ENCODE results near the gene GTPBP3.
"Not testable (repeated sequence)": the region's sequence is repeated elsewhere in the genome, so short reads cannot be mapped to it uniquely, and the experiment has no call there.

The GTPBP3 gene, protein sequence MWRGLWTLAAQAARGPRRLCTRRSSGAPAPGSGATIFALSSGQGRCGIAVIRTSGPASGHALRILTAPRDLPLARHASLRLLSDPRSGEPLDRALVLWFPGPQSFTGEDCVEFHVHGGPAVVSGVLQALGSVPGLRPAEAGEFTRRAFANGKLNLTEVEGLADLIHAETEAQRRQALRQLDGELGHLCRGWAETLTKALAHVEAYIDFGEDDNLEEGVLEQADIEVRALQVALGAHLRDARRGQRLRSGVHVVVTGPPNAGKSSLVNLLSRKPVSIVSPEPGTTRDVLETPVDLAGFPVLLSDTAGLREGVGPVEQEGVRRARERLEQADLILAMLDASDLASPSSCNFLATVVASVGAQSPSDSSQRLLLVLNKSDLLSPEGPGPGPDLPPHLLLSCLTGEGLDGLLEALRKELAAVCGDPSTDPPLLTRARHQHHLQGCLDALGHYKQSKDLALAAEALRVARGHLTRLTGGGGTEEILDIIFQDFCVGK
- total RNA-seq, result 12.4 to 18.7 (median 14.1) reads per million in 3 donors

DNA sequence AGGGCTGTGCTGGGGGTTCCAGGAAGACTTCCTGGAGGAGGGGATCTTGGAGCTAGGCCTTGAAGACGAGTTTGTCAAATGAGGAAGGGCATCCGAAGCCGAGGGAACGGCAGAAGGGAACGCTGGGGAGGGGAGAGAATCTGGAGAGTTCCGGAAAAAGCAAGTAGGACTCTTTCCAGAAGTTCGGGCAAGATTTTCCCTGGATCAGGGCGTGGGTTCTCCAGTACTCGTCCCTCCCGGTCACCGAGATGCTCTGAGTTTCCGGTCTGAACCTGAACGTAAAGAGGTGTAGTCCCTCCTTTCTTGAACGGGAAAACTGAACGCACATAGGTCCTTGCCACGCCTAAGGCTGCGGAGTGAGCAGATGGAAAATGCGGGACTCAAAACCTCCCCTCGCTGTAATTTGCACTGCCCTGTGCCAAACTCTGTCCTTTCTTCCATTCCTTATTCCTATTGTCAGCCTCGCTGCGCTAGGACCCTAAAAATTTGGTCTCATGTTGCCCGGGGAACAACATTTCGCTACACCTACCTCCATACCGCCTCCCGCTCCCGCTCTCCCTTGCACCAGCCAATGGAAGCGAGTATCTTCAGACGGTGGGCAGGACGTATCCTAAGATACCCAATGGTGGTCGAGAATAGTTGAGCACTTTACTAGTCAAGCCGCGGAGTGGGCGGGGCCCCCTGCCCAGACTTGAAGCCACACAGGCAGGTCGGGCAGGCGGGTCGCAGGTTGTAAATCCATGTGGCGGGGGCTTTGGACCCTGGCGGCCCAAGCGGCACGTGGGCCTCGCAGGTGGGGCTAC, at the start of gene GTPBP3:
GTPBP3 (plus strand) TSS at position 682 of the 803 bp plus-strand sequence; CDS start at position 741, 59 bp downstream.
- Histone ChIP-seq H3K4me1 (ENCODE audit: control insufficient read depth, insufficient read depth, low read length, poor library complexity, severe bottlenecking) (peaks cover 35% of the 10 kb centered on the region), H3K4me3 (ENCODE audit: insufficient read depth, low read depth, low read length, poor library complexity, severe bottlenecking) (peak within 1 kb of the TSS; percentile 77), H3K9me3 (ENCODE audit: control insufficient read depth, low read length) (no peaks in the 10 kb centered on the region), H3K36me3 (ENCODE audit: control insufficient read depth, insufficient read depth, low read length) (peaks cover 6% of the 10 kb centered on the region), H3K27ac (ENCODE audit: insufficient read depth, low read length, poor library complexity, severe bottlenecking) (peak within 1 kb of the TSS; percentile 69), H3K27me3 (replicated peaks; ENCODE audit: control insufficient read depth, insufficient read depth, low read length, poor library complexity, severe bottlenecking) (no peaks in the 10 kb centered on the region)
- DNase-seq, result peak; percentile 87 to 95 (median 95)

DNA sequence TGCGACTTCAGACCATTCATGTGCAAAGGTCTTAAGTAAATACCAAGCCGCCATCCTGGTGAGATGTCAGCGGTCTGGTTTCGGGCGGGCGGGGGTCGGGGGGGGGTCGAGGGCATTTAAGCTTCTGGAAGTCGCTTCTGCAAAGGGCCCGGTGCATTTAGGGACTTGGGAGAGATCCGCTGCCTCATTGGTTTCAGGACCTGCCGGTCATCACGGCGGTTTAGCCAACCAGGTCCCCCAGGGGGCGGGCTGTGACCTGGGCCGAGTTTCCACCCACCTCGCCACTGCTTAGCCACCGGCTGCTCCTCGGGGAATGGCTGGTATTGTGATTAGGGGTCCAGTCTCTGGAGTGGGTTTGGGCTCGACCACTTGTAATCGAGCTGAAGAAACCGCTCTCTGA, 47.9 kb upstream of the GTPBP3 start:
- DNase-seq, result no peak
- Histone ChIP-seq H3K4me1 (ENCODE audit: control insufficient read depth, insufficient read depth, low read length, poor library complexity, severe bottlenecking) (peaks cover 6% of the 10 kb centered on the region), H3K27me3 (replicated peaks; ENCODE audit: control insufficient read depth, insufficient read depth, low read length, poor library complexity, severe bottlenecking) (no peaks in the 10 kb centered on the region), H3K36me3 (ENCODE audit: control insufficient read depth, insufficient read depth, low read length) (no peaks in the 10 kb centered on the region), H3K4me3 (ENCODE audit: insufficient read depth, low read depth, low read length, poor library complexity, severe bottlenecking) (no peak overlapping the region), H3K9me3 (ENCODE audit: control insufficient read depth, low read length) (no peaks in the 10 kb centered on the region), H3K27ac (ENCODE audit: insufficient read depth, low read length, poor library complexity, severe bottlenecking) (no peak overlapping the region)

DNA sequence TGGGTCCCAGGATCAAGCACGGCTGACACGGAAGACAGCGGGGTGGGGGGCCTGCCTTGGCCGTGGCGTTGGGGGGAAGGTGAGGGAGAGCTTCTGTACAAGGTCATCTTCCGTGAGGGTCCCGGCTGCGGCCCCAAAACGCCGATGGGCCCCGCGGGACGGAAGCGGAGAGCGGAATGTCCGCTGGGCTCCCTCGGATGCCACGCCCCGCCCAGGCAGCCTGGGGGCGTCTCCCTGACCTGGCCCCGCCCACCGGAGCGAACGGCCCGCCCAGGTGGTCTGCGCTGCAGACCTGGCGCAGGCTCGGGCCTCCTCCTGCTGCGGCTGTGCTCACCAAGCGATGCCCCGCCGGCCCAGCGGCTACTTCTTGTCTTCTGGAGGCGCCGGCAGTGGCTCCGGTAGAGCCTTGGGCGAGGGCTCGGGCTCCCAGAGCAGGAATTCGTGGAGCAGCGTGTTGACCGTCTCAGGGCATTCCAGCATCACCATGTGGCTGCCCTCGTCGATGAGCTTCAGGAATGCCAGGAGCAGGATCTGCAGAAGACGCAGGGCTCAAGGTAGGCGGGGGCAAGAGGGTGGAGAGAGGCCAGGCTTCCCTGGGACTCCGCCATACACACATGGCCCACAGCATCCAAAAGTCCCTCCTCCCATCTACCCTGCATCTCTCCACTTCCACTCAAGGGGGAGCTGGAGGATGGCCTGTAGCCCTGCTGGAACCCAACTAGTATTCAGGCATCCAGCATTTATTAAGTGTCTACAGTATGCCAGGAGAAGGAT, 44.9 kb upstream of the GTPBP3 start:
- Histone ChIP-seq H3K36me3 (ENCODE audit: control insufficient read depth, insufficient read depth, low read length) (no peaks in the 10 kb centered on the region), H3K4me3 (ENCODE audit: insufficient read depth, low read depth, low read length, poor library complexity, severe bottlenecking) (peak overlapping the region; percentile 68), H3K4me1 (ENCODE audit: control insufficient read depth, insufficient read depth, low read length, poor library complexity, severe bottlenecking) (peaks cover 6% of the 10 kb centered on the region), H3K27ac (ENCODE audit: insufficient read depth, low read length, poor library complexity, severe bottlenecking) (no peak overlapping the region), H3K9me3 (ENCODE audit: control insufficient read depth, low read length) (no peaks in the 10 kb centered on the region), H3K27me3 (replicated peaks; ENCODE audit: control insufficient read depth, insufficient read depth, low read length, poor library complexity, severe bottlenecking) (no peaks in the 10 kb centered on the region)
- DNase-seq, result peak; percentile 58 to 68 (median 59)

DNA sequence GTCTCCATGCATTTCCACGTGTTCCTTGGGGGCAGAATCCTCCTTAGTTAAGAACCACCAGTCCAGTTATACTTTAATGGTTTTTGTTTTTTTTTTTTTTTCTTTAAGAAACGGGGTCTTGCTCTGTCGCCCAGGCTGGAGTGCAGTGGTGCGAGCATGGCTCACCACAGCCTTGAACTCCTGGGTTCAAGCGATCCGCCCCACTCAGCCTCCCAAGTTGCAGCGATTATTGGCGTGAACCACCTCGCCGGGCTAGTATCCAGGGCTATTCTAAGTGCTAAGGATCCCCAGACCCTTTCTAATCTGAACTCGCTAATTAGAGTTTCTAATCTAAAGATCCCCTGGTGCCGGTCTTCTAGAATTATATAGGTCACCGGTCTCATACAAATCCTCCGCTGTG, 43.7 kb upstream of the GTPBP3 start:
- Histone ChIP-seq H3K4me1 (ENCODE audit: control insufficient read depth, insufficient read depth, low read length, poor library complexity, severe bottlenecking) (peaks cover 6% of the 10 kb centered on the region), H3K27me3 (replicated peaks; ENCODE audit: control insufficient read depth, insufficient read depth, low read length, poor library complexity, severe bottlenecking) (no peaks in the 10 kb centered on the region), H3K36me3 (ENCODE audit: control insufficient read depth, insufficient read depth, low read length) (no peaks in the 10 kb centered on the region), H3K27ac (ENCODE audit: insufficient read depth, low read length, poor library complexity, severe bottlenecking) (no peak overlapping the region), H3K9me3 (ENCODE audit: control insufficient read depth, low read length) (no peaks in the 10 kb centered on the region), H3K4me3 (ENCODE audit: insufficient read depth, low read depth, low read length, poor library complexity, severe bottlenecking) (no peak overlapping the region)
- DNase-seq, result no peak

DNA sequence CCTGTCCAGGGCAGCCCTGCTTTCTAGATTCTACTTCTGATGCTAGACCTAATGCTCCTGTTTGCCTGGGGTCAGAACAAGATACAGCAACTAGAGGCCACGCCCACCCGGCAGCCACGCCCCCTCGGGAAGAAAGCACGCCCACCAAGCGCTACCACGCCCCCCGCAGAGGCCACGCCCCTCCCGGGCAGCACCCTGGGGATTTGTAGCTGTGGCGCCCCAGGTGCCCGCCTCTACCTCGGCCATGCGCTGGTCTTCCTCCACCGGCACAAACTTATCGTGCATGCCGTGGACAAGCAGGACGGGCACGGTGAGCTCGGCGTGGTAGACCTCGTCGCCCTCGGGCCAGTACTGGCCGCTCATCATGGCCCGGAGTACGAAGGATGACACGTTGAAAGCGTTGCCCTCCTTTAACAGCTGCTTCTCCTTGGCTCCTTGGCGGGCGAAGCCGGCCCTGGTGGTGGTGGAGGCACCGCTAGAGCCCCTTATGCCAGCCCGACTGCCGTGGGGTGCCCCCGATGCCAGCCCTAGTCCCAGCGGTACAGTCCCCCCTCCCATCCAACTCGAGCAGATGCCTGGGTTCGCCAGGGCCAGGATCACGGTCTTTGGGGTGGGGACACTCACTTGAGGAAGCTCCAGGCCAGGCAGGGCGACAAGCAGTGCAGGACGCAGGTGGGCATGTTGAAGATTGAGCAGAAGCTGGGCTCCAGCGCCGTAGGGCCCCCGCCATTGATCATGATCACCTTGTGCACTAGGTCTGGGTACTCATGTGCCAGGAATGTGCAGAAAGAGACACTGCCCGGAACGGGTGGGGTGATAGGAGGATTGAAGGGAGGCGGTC, 43.1 kb upstream of the GTPBP3 start:
- Histone ChIP-seq H3K4me1 (ENCODE audit: control insufficient read depth, insufficient read depth, low read length, poor library complexity, severe bottlenecking) (peaks cover 6% of the 10 kb centered on the region), H3K27ac (ENCODE audit: insufficient read depth, low read length, poor library complexity, severe bottlenecking) (no peak overlapping the region), H3K27me3 (replicated peaks; ENCODE audit: control insufficient read depth, insufficient read depth, low read length, poor library complexity, severe bottlenecking) (no peaks in the 10 kb centered on the region), H3K36me3 (ENCODE audit: control insufficient read depth, insufficient read depth, low read length) (no peaks in the 10 kb centered on the region), H3K9me3 (ENCODE audit: control insufficient read depth, low read length) (no peaks in the 10 kb centered on the region), H3K4me3 (ENCODE audit: insufficient read depth, low read depth, low read length, poor library complexity, severe bottlenecking) (no peak overlapping the region)
- DNase-seq, result peak in 2 of 3 donors; percentile 44 to 46

DNA sequence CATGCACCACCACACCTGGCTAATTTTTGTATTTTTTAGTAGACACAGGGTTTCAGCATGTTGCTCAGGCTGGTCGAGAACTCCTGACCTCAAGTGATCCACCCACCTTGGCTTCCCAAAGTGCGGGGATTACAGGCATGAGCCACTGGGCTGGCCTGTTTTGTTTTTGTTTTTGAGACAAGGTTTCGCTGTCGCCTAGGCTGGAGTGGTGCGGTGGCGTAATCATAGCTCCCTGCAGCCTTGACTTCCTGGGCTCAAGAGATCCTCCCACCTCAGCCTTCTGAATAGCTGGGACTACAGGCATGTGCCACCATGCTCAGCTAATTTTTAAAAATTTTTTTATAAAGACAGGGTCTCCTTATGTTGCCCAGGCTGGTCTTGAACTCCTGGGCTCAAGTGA, 41.8 kb upstream of the GTPBP3 start:
- not testable (repeated sequence) for H3K36me3 ChIP-seq (ENCODE audit: control insufficient read depth, insufficient read depth, low read length); H3K9me3 ChIP-seq (ENCODE audit: control insufficient read depth, low read length); H3K4me3 ChIP-seq (ENCODE audit: insufficient read depth, low read depth, low read length, poor library complexity, severe bottlenecking); H3K27ac ChIP-seq (ENCODE audit: insufficient read depth, low read length, poor library complexity, severe bottlenecking); H3K4me1 ChIP-seq (ENCODE audit: control insufficient read depth, insufficient read depth, low read length, poor library complexity, severe bottlenecking); DNase-seq; H3K27me3 ChIP-seq (replicated peaks; ENCODE audit: control insufficient read depth, insufficient read depth, low read length, poor library complexity, severe bottlenecking)

DNA sequence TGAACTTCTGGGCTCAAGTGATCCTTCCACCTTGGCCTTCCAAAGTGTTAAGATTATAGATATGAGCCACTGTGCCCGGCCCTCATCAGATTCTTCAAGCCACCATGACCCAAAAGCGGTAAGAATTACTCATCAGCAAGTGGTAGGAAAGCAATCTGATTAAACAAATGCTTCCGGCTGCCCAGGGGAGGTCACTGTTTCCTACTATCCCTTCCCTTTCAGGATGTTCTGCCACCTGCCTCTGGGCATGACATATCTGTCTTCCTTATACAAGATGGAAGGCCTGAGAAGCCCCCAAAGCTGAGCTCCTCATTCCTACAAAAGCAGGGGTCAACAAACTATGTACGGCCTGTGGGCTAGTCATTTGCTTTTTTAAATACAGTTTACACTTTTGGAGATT, 41.1 kb upstream of the GTPBP3 start:
- no peaks in the 10 kb centered on the region for H3K36me3 ChIP-seq (ENCODE audit: control insufficient read depth, insufficient read depth, low read length)
- H3K9me3 ChIP-seq (ENCODE audit: control insufficient read depth, low read length), result no peaks in the 10 kb centered on the region
- H3K27me3 ChIP-seq (replicated peaks; ENCODE audit: control insufficient read depth, insufficient read depth, low read length, poor library complexity, severe bottlenecking), result no peaks in the 10 kb centered on the region
- H3K4me1 ChIP-seq (ENCODE audit: control insufficient read depth, insufficient read depth, low read length, poor library complexity, severe bottlenecking), result peaks cover 6% of the 10 kb centered on the region
- no peak overlapping the region for H3K27ac ChIP-seq (ENCODE audit: insufficient read depth, low read length, poor library complexity, severe bottlenecking)
- no peak overlapping the region for H3K4me3 ChIP-seq (ENCODE audit: insufficient read depth, low read depth, low read length, poor library complexity, severe bottlenecking)
- no peak for DNase-seq

DNA sequence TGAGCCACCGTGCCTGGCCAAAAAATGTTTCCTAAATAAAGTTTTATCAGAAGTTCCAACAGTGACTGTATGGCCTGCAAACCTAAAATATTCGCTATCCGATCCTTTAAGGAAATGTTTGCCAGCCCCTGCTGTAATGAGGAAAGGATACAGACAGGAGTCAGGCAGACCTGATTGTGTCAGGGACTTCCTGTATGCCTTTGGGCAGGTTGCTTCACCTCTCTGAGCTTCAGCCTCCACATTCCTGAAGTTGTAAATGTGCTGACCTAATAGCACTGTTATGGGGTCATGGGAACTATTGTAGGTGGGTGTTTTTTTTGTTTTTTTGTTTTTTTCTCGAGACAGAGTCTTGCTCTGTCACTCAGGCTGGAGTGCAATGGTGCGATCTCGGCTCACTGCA, 40.4 kb upstream of the GTPBP3 start:
- Histone ChIP-seq H3K4me1 (ENCODE audit: control insufficient read depth, insufficient read depth, low read length, poor library complexity, severe bottlenecking) (peaks cover 6% of the 10 kb centered on the region), H3K27me3 (replicated peaks; ENCODE audit: control insufficient read depth, insufficient read depth, low read length, poor library complexity, severe bottlenecking) (no peaks in the 10 kb centered on the region), H3K36me3 (ENCODE audit: control insufficient read depth, insufficient read depth, low read length) (no peaks in the 10 kb centered on the region), H3K4me3 (ENCODE audit: insufficient read depth, low read depth, low read length, poor library complexity, severe bottlenecking) (no peak overlapping the region), H3K27ac (ENCODE audit: insufficient read depth, low read length, poor library complexity, severe bottlenecking) (no peak overlapping the region), H3K9me3 (ENCODE audit: control insufficient read depth, low read length) (no peaks in the 10 kb centered on the region)
- DNase-seq, result no peak

DNA sequence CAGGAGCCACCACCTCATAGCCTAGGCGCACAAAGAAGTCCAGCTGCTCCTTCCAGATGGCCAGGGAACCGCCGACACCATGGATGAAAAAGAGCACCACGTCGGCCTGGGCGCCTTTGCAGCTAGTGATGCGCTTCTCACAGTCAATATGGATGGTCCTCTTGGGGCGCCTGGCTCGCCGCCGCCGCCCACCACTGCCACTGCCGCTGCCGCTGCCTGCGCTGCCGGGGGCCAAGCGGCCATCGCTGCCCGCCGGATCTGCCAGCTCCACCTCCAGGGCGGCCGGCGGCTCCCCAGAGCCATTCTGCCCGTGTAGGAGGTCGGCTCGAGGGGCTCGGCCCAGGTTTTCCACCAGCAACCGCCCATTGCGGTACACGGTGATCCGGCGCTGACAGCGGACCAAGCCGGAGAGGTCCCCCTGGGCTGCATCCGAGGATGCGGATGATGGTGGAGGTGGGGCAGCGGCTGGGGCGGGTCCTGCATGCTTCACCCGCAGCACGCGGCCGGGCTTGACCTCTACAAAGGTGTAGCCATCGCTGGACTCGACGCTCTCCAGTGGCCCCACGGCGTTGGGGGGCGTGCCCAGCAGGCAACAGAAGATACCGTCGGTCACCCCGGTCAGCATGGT, 36.2 kb upstream of the GTPBP3 start:
- Histone ChIP-seq H3K4me1 (ENCODE audit: control insufficient read depth, insufficient read depth, low read length, poor library complexity, severe bottlenecking) (peaks cover 23% of the 10 kb centered on the region), H3K27ac (ENCODE audit: insufficient read depth, low read length, poor library complexity, severe bottlenecking) (no peak overlapping the region), H3K27me3 (replicated peaks; ENCODE audit: control insufficient read depth, insufficient read depth, low read length, poor library complexity, severe bottlenecking) (no peaks in the 10 kb centered on the region), H3K36me3 (ENCODE audit: control insufficient read depth, insufficient read depth, low read length) (no peaks in the 10 kb centered on the region), H3K4me3 (ENCODE audit: insufficient read depth, low read depth, low read length, poor library complexity, severe bottlenecking) (no peak overlapping the region), H3K9me3 (ENCODE audit: control insufficient read depth, low read length) (no peaks in the 10 kb centered on the region)
- no peak for DNase-seq
